PFSK-1 (cell line): Measurements from ENCODE around the gene LENEP.

ENCODE experiments used
- POLR2AphosphoS5 ChIP-seq: IDR thresholded peaks from 2 replicates; pipeline ENCODE4 v1.6.1; 2012; ENCODE audit warnings: low read depth, mild to moderate bottlenecking, control low read depth, low read length, moderate library complexity
- SIN3A ChIP-seq: IDR thresholded peaks from 2 replicates; pipeline ENCODE4 v1.6.1; 2012; ENCODE audit warnings: mild to moderate bottlenecking, low read length, moderate library complexity, borderline replicate concordance; ENCODE audit not compliant: insufficient read depth
- TAF1 ChIP-seq: IDR thresholded peaks from 2 replicates; pipeline ENCODE4 v1.6.1; 2012; ENCODE audit warnings: low read length, control low read depth, borderline replicate concordance; ENCODE audit not compliant: insufficient read depth

- TF ChIP-seq TAF1, result no peak
- TF ChIP-seq POLR2AphosphoS5, result 0 out of 2 replicates have a peak, but pooled peaks have one; percentile 6
- TF ChIP-seq SIN3A, result no peak
Observed at GRCh38 chr1:154962156-154962749, 31.1 kb upstream of the LENEP start.
